Spleen (tissue), 7 donors: ENCODE data around the gene LRRC23.

ENCODE experiments used
- POLR2A ChIP-seq, 3 donors: fragments of 450-650 bp; IDR thresholded peaks; one replicate each; pipeline ENCODE4 v1.5.1; 2017; ENCODE audit warnings: antibody characterized with exemption in 3 of 3, mild to moderate bottlenecking in 1 of 3
- POLR2AphosphoS5 ChIP-seq, 3 donors: sonication (generic); formaldehyde crosslinking; IDR thresholded peaks; one replicate each; pipeline ENCODE4 v1.5.1; 2017; ENCODE audit warnings: antibody characterized with exemption in 3 of 3
- TF ChIP-seq, protein P1 (sequence below), 11 experiments: fragments of 200-600 bp in 7 of 11; fragments of 450-650 bp in 4 of 11; sonication (generic) in 4 of 11; IDR thresholded peaks in 8 of 11; conservative IDR thresholded peaks in 3 of 11; 1 replicate in 7 of 11; 2 replicates in 4 of 11; pipeline versions ENCODE4 v1.4.0 to v1.8.0; 2016 to 2021; ENCODE audit warnings: antibody characterized with exemption in 11 of 11, inconsistent platforms in 4 of 11, mild to moderate bottlenecking in 1 of 11
- donor health status: DM: no; HTN: no; CAD: no; lungs with moderate emphysema.
- donor health status: DM: no; HTN: no; CAD: no.
- donor health status: DM: no; HTN: no; CAD: no.

DNA sequence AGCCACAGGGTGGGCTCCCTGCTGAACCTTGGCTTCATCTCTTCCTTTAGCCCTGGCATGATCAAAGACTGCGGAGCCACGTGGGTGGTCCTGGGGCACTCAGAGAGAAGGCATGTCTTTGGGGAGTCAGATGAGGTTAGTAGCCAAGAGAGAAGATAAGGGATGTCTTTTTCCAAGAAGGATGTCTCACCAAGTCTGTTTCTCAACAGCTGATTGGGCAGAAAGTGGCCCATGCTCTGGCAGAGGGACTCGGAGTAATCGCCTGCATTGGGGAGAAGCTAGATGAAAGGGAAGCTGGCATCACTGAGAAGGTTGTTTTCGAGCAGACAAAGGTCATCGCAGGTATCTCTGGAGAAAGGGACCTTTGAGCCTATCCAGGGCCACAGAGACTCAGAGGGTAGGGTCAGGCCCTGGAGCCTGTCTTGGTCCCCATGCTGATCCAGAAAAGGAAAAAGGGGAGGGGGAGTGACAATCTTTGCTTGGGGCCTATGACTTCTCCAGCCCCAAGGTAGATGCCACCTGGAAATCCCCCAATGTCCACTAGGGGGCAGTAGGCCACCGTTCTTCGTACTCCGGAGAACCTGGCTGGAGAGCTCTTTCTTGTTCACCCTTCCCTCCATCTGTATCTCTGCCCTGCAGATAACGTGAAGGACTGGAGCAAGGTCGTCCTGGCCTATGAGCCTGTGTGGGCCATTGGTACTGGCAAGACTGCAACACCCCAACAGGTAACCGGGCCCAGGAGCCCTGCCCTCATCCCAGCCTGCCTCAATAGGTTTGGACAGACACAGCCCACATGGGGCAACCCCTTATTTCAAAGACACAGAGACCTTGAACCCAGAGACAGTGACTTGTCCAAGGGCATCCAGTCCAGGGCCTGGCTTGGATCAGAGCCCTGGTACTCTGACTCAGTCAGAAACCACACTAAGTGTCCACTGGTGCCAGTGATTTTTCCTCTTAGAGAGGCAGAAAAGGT lies 35.3 kb upstream of the LRRC23 start:
- TF ChIP-seq, protein P1, sequence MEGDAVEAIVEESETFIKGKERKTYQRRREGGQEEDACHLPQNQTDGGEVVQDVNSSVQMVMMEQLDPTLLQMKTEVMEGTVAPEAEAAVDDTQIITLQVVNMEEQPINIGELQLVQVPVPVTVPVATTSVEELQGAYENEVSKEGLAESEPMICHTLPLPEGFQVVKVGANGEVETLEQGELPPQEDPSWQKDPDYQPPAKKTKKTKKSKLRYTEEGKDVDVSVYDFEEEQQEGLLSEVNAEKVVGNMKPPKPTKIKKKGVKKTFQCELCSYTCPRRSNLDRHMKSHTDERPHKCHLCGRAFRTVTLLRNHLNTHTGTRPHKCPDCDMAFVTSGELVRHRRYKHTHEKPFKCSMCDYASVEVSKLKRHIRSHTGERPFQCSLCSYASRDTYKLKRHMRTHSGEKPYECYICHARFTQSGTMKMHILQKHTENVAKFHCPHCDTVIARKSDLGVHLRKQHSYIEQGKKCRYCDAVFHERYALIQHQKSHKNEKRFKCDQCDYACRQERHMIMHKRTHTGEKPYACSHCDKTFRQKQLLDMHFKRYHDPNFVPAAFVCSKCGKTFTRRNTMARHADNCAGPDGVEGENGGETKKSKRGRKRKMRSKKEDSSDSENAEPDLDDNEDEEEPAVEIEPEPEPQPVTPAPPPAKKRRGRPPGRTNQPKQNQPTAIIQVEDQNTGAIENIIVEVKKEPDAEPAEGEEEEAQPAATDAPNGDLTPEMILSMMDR (IDR thresholded peaks at IDR 0.05 in 8 of 11, conservative IDR thresholded peaks at IDR 0.05 in 3 of 11): peak; percentile 87 to 97 (median 94)
- no peak for TF ChIP-seq POLR2A (IDR thresholded peaks at IDR 0.05)
- TF ChIP-seq POLR2AphosphoS5 (IDR thresholded peaks at IDR 0.05): peak; percentile 4 to 60 (median 31)
